Measurements from ENCODE around the gene EPB41L3. TPM values are rescaled to one million over a fixed set of nuclear protein-coding genes. Genes with fewer than 3 reads are reported as not detected.
"Not testable (repeated sequence)": the region's sequence is repeated elsewhere in the genome, so short reads cannot be mapped to it uniquely, and the experiment has no call there.

Gene EPB41L3
- total RNA-seq, 4 donors from 2014 or later, result 27.3 to 40.4 (median 34.6) TPM

DNA sequence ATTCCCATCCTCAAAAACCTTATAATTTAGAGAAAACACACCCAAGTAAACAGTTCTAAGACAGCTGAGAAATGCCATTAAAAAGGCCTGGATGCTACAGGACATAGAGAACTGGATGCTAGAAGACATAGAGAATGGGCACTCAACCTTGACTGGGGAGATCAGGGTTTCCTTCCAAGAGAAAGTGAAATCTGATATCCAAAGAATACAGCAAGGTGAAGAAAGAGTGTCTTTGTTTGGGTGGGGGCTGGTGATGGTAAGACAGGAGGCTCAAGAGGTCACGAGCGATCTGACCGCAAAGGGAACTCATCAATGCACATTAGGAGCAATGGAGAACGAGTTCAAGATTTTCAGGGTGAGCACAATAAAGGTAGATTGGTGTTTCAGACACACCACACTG lies 31.6 kb downstream of the EPB41L3 start:
- no peaks in the 10 kb centered on the region for H3K9me3 ChIP-seq
- 81 to 83% methylated on average over 4 of the region's 4 CpGs for WGBS, 2 donors
- H3K4me1 ChIP-seq, result no peaks in the 10 kb centered on the region
- H3K27ac ChIP-seq, result no peak overlapping the region
- intact Hi-C loops (cut with DNase I), result no loop called here
- TF ChIP-seq, protein P1, sequence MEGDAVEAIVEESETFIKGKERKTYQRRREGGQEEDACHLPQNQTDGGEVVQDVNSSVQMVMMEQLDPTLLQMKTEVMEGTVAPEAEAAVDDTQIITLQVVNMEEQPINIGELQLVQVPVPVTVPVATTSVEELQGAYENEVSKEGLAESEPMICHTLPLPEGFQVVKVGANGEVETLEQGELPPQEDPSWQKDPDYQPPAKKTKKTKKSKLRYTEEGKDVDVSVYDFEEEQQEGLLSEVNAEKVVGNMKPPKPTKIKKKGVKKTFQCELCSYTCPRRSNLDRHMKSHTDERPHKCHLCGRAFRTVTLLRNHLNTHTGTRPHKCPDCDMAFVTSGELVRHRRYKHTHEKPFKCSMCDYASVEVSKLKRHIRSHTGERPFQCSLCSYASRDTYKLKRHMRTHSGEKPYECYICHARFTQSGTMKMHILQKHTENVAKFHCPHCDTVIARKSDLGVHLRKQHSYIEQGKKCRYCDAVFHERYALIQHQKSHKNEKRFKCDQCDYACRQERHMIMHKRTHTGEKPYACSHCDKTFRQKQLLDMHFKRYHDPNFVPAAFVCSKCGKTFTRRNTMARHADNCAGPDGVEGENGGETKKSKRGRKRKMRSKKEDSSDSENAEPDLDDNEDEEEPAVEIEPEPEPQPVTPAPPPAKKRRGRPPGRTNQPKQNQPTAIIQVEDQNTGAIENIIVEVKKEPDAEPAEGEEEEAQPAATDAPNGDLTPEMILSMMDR (IDR thresholded peaks at IDR 0.05), result no peak
- no peaks in the 10 kb centered on the region for H3K27me3 ChIP-seq
- no peak for DNase-seq
- no peak overlapping the region for H3K4me3 ChIP-seq (replicated peaks in 1 of 3)
- no peaks in the 10 kb centered on the region for H3K36me3 ChIP-seq

DNA sequence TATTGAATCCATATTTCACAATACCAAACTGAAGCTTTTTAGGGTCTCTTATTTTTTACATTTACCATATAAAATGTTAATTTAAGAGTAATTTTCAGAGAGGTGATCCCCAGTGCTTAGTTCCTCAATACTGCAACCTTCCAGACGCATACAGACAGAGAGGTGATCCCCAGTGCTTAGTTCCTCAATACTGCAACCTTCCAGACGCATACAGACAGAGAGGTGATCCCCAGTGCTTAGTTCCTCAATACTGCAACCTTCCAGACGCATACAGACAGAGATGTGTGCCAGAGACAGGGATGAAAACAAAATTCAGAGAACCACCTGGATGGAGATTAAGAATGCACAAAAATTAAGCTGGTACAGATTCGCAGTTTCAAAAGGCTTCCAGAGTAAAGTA lies 32.3 kb downstream of the EPB41L3 start:
- DNase-seq; H3K27ac ChIP-seq; H3K9me3 ChIP-seq; H3K27me3 ChIP-seq; H3K4me1 ChIP-seq; H3K36me3 ChIP-seq; H3K4me3 ChIP-seq (replicated peaks in 1 of 3); intact Hi-C loops (cut with DNase I): not testable (repeated sequence)
- WGBS, 2 donors, result 90 to 91% methylated on average over 4 of the region's 4 CpGs

DNA sequence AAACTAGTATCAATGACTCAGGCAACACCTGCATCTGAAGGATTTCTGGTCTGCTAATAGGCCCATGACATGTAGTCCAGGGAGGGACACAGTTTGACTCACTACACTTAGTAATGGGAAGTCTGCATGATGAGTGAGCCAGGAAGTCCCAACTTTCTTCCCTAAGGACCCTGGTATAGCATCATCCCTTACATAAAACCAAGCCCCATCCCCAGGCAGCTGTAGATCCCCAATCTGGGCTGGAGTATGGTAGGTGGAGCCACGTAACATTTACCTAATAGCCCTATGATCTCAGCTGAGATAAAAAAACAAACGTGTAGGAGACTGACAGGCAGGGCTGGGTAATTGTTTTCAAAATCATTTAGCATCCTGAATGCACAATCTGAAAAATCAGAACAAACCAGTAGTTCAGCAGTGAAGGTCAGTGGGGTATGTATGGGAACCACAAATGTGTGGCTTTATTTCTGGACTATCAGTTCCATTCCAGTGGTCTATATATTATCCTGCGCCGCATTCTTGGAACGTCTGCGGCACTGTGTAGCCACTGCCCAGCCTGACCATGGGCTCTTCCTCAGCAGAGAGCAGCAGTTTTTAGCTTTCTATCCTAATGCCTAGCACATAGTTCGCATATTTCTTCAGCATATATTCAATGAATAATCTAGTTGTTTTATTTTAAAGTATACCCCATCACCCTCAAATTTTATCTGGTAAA lies 33.5 kb downstream of the EPB41L3 start:
- H3K27ac ChIP-seq, result no peak overlapping the region
- no peak for DNase-seq
- TF ChIP-seq, protein P1 (IDR thresholded peaks at IDR 0.05), result no peak
- no peak for TF ChIP-seq POLR2A (IDR thresholded peaks at IDR 0.05)
- WGBS, 2 donors, result 78 to 80% methylated on average over 7 of the region's 7 CpGs
- no peaks in the 10 kb centered on the region for H3K9me3 ChIP-seq
- intact Hi-C loops (cut with DNase I), result no loop called here
- no peaks in the 10 kb centered on the region for H3K27me3 ChIP-seq
- no peaks in the 10 kb centered on the region for H3K4me1 ChIP-seq
- no peaks in the 10 kb centered on the region for H3K36me3 ChIP-seq
- H3K4me3 ChIP-seq (replicated peaks in 1 of 3), result no peak overlapping the region

DNA sequence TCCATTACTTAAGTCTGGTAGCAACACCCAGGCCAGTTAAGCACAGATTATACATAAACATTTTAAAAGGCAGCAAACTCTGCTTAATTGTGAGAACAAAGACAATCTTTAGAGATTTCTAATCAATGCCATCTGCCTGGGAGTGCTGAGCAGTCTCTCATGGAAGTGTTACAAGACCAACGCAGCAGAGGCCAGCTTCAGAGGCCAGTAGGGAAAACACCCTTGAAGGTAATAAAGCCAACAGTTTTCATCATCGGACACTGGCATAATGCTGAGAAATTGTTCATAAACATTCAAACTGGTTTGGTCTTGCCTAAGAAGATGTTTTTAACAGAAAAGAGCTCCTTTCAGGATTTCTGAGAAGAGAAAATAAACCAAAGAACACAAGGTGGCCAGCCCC lies 35.0 kb downstream of the EPB41L3 start:
- WGBS, 2 donors, result 88 to 90% methylated on average over 2 of the region's 2 CpGs
- Histone ChIP-seq H3K27me3 (no peaks in the 10 kb centered on the region), H3K36me3 (no peaks in the 10 kb centered on the region), H3K9me3 (no peaks in the 10 kb centered on the region), H3K4me3 (replicated peaks in 1 of 3) (no peak overlapping the region), H3K4me1 (no peaks in the 10 kb centered on the region), H3K27ac (no peak overlapping the region)
- intact Hi-C loops (cut with DNase I), result no loop called here
- TF ChIP-seq, protein P1 (IDR thresholded peaks at IDR 0.05), result no peak
- no peak for TF ChIP-seq POLR2A (IDR thresholded peaks at IDR 0.05)
- no peak for DNase-seq

DNA sequence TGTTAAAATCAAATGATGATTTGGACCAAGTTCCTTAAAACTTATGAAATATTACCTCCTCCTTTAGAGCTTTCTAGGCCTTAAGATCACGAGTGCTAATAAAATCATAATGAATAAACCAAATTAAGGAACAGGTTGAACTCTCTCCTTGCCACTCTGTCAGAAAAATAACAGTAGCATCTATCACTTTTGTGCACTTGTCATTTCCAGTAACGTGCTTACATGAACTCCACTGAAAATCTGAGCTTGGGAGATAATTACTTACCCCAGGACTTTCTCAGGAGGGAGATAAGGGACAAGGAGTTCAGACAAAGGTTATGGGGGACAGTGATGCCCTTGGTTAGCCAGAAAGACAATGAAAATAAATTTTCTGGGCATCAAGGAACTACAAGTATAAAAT lies 36.0 kb downstream of the EPB41L3 start:
- Histone ChIP-seq H3K4me1 (no peaks in the 10 kb centered on the region), H3K36me3 (no peaks in the 10 kb centered on the region), H3K27ac (no peak overlapping the region), H3K4me3 (replicated peaks in 1 of 3) (no peak overlapping the region), H3K9me3 (no peaks in the 10 kb centered on the region), H3K27me3 (no peaks in the 10 kb centered on the region)
- 65 to 82% methylated on average over 2 of the region's 2 CpGs for WGBS, 2 donors
- no peak for DNase-seq
- no peak for TF ChIP-seq POLR2A (IDR thresholded peaks at IDR 0.05)
- TF ChIP-seq, protein P1 (IDR thresholded peaks at IDR 0.05), result no peak
- intact Hi-C loops (cut with DNase I), result no loop called here

Measured in thyroid gland (tissue), 4 donors.